ENCODE data around the gene SMYD3.

GRCh38 chr1:246283771-246284410, 223.2 kb downstream of the SMYD3 start:
- no peak for TF ChIP-seq CTCF (IDR thresholded peaks at IDR 0.05)
- no peak for TF ChIP-seq POLR2A (IDR thresholded peaks at IDR 0.05)
